ENCODE data around the gene SLC25A40.

GRCh38 chr7:87912121-87912520 lies 36.0 kb upstream of the SLC25A40 start:
- TF ChIP-seq POLR2AphosphoS5 (IDR thresholded peaks at IDR 0.05; ENCODE audit: low read depth, low read length) (no peak), SIN3A (IDR thresholded peaks at IDR 0.05; ENCODE audit: borderline replicate concordance, insufficient read depth, low read length) (no peak), REST (IDR thresholded peaks at IDR 0.05; ENCODE audit: insufficient read depth in 1 of 2, low read depth in 2 of 2, low read length in 2 of 2) (no peak)

All from PFSK-1 (cell line).